Loucy (cell line): ENCODE measurements around the gene CLCNKB.
"Not testable (repeated sequence)": the region's sequence is repeated elsewhere in the genome, so short reads cannot be mapped to it uniquely, and the experiment has no call there.

ENCODE experiments used
- EZH2phosphoT487 ChIP-seq: fragments of 200-600 bp; IDR thresholded peaks from 2 replicates; pipeline ENCODE4 v1.6.1; 2018; ENCODE audit warnings: antibody characterized with exemption, mild to moderate bottlenecking, moderate library complexity, borderline replicate concordance
- TF ChIP-seq, protein P1 (sequence below): fragments of 200-600 bp; sonication (generic); conservative IDR thresholded peaks from 2 replicates; pipeline ENCODE4 v1.5.1; 2014; ENCODE audit warnings: mild to moderate bottlenecking, antibody characterized with exemption, low read length

DNA sequence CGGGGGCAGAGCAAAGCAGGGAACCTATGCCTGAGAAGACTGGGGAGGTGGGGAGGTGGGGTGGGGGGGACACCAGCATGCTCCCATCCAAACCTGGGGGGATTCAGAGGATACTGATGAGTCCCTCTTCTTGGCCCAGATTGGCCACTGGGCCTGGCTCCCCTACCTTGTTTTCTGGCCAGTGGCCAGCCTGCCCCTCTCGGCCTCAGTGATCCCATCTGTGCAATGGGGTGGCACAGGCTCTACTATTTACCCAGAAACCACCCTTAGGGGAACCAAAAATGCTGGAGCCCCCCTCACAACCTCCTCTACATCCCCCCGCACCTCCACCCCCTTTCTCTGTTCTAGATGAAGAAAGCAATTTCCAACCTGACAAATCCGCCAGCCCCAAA, 12.9 kb downstream of the CLCNKB start:
- TF ChIP-seq, protein P1, sequence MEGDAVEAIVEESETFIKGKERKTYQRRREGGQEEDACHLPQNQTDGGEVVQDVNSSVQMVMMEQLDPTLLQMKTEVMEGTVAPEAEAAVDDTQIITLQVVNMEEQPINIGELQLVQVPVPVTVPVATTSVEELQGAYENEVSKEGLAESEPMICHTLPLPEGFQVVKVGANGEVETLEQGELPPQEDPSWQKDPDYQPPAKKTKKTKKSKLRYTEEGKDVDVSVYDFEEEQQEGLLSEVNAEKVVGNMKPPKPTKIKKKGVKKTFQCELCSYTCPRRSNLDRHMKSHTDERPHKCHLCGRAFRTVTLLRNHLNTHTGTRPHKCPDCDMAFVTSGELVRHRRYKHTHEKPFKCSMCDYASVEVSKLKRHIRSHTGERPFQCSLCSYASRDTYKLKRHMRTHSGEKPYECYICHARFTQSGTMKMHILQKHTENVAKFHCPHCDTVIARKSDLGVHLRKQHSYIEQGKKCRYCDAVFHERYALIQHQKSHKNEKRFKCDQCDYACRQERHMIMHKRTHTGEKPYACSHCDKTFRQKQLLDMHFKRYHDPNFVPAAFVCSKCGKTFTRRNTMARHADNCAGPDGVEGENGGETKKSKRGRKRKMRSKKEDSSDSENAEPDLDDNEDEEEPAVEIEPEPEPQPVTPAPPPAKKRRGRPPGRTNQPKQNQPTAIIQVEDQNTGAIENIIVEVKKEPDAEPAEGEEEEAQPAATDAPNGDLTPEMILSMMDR: not testable (repeated sequence)
- not testable (repeated sequence) for TF ChIP-seq EZH2phosphoT487
